GM12878 (cell line): ENCODE measurements around the gene RTF1. TPM values are rescaled to one million over a fixed set of nuclear protein-coding genes. Genes with fewer than 3 reads are reported as not detected.

Experiments
- ATAC-seq: fragments of 200-7000 bp; cut with Tn5 transposase; 3 replicates; pipeline ENCODE4 v1.9.1; 2020; ENCODE audit warnings: mild to moderate bottlenecking, moderate library complexity
- BruUV-seq: library from RNA; stranded (reverse); fragments of 400-500 nt; replicated peaks from 2 replicates; lab custom pipeline; 2021; lab: Mats Ljungman, UMichigan
- CTCF ChIA-PET: fragments of 300-600 bp; sonication (Branson Sonifier 250); formaldehyde crosslinking; extraction: SDS; loops from one replicate; lab custom pipeline; 2021; ENCODE audit warnings: inconsistent platforms; lab: Yijun Ruan, JAX
- POLR2A ChIA-PET: fragments of 350-600 bp; formaldehyde crosslinking; extraction: SDS; loops from one replicate; lab custom pipeline; 2021; ENCODE audit warnings: inconsistent platforms; lab: Charles Lee
- RAD21 ChIA-PET: fragments of 300-600 bp; sonication (Branson Sonifier 250); formaldehyde crosslinking; loops from one replicate; lab custom pipeline; 2023; ENCODE audit warnings: antibody characterized with exemption; ENCODE audit not compliant: unreplicated experiment; lab: Charles Lee
- SMC1A ChIA-PET: fragments of 300-600 bp; sonication (Branson Sonifier 250); formaldehyde crosslinking; loops from one replicate; lab custom pipeline; 2023; ENCODE audit not compliant: unreplicated experiment, uncharacterized antibody; lab: Charles Lee
- DNase-seq: peaks from one replicate; pipeline ENCODE4 v3.0.0-alpha.2; 2011; ENCODE audit warnings: low read depth, low spot score
- FAIRE-seq: peaks from 3 replicates; lab custom pipeline; 2011; peaks lifted over from hg19 to GRCh38; lab: Jason Lieb, UNC
- H2AFZ ChIP-seq: 2 replicates; pipeline ENCODE4 v1.6.0; 2011; ENCODE audit warnings: low read depth, low read length, control low read depth; ENCODE audit not compliant: control insufficient read depth
- H3K27ac ChIP-seq: 2 replicates; pipeline ENCODE4 v1.5.1; 2011; ENCODE audit warnings: control low read depth; ENCODE audit not compliant: control insufficient read depth, insufficient read depth
- H3K27me3 ChIP-seq, 2 experiments: replicated peaks in 1 of 2; 2 replicates each; pipeline versions ENCODE4 v1.6.0 to v1.6.1; 2011; ENCODE audit warnings: low read length in 1 of 2; ENCODE audit not compliant: control insufficient read depth in 2 of 2, insufficient read depth in 2 of 2
- H3K36me3 ChIP-seq, 2 experiments: 2 replicates each; pipeline ENCODE4 v1.5.1; 2011; ENCODE audit warnings: low read length in 1 of 2; ENCODE audit not compliant: control insufficient read depth in 2 of 2, insufficient read depth in 2 of 2
- H3K4me1 ChIP-seq: 2 replicates; pipeline ENCODE4 v1.6.1; 2011; ENCODE audit warnings: mild to moderate bottlenecking, low read length, moderate library complexity, mixed read lengths; ENCODE audit not compliant: control insufficient read depth, insufficient read depth
- H3K4me2 ChIP-seq: 2 replicates; pipeline ENCODE4 v1.6.0; 2011; ENCODE audit warnings: control low read depth; ENCODE audit not compliant: control insufficient read depth, insufficient read depth
- H3K4me3 ChIP-seq: fragments of 200-600 bp; sonication (generic); 2 replicates; pipeline ENCODE4 v1.5.1; 2016
- H3K79me2 ChIP-seq: 2 replicates; pipeline ENCODE4 v1.6.0; 2011; ENCODE audit warnings: low read length; ENCODE audit not compliant: control insufficient read depth, insufficient read depth
- H3K9ac ChIP-seq: 2 replicates; pipeline ENCODE4 v1.8.0; 2011; ENCODE audit warnings: low read length, control low read depth, mixed read lengths; ENCODE audit not compliant: control insufficient read depth, insufficient read depth
- H3K9me3 ChIP-seq: replicated peaks from 3 replicates; pipeline ENCODE4 v1.5.1; 2011; ENCODE audit warnings: mild to moderate bottlenecking, low read length; ENCODE audit not compliant: control insufficient read depth, insufficient read depth
- H4K20me1 ChIP-seq: 2 replicates; pipeline ENCODE4 v1.6.0; 2011; ENCODE audit not compliant: control insufficient read depth, insufficient read depth
- BHLHE40 ChIP-seq, 2 experiments: fragments of 450-650 bp in 1 of 2; IDR thresholded peaks; 2 replicates each; pipeline ENCODE4 v1.6.1; 2011 to 2017; ENCODE audit warnings: low read depth in 2 of 2, borderline replicate concordance in 1 of 2, improper control_type of control experiment in 1 of 2, low read length in 1 of 2, mild to moderate bottlenecking in 1 of 2
- EP300 ChIP-seq, 2 experiments: fragments of 150-350 bp in 1 of 2; IDR thresholded peaks; 2 replicates each; pipeline ENCODE4 v1.6.1; 2011 to 2012; ENCODE audit warnings: low read depth in 2 of 2, low read length in 2 of 2, borderline replicate concordance in 1 of 2, improper control_type of control experiment in 1 of 2, inconsistent platforms in 1 of 2; ENCODE audit not compliant: control insufficient read depth in 1 of 2
- EZH2 ChIP-seq: IDR thresholded peaks from 2 replicates; pipeline ENCODE4 v1.6.1; 2012; ENCODE audit warnings: low read depth, mild to moderate bottlenecking, control low read depth, inconsistent platforms, low read length, borderline replicate concordance; ENCODE audit not compliant: control insufficient read depth
- GABPA ChIP-seq: IDR thresholded peaks from 2 replicates; pipeline ENCODE4 v1.6.1; 2014; ENCODE audit warnings: antibody characterized with exemption, low read depth, mild to moderate bottlenecking, inconsistent platforms
- HDGF ChIP-seq: fragments of 450-650 bp; IDR thresholded peaks from 2 replicates; pipeline ENCODE4 v1.6.1; 2016; ENCODE audit warnings: antibody characterized with exemption
- PAX8 ChIP-seq: fragments of 450-650 bp; IDR thresholded peaks from 2 replicates; pipeline ENCODE4 v1.6.1; 2017; ENCODE audit warnings: mild to moderate bottlenecking, moderate library complexity
- PML ChIP-seq: IDR thresholded peaks from 2 replicates; pipeline ENCODE4 v1.6.1; 2012; ENCODE audit warnings: low read length, inconsistent platforms
- POLR2A ChIP-seq: IDR thresholded peaks from 2 replicates; pipeline ENCODE4 v1.6.1; 2011; ENCODE audit warnings: low read depth, mild to moderate bottlenecking, low read length
- POLR2AphosphoS5 ChIP-seq: IDR thresholded peaks from 2 replicates; pipeline ENCODE4 v1.6.1; 2011; ENCODE audit warnings: mild to moderate bottlenecking, low read length, inconsistent platforms
- RAD21 ChIP-seq: IDR thresholded peaks from 2 replicates; pipeline ENCODE4 v1.6.1; 2011; ENCODE audit warnings: mild to moderate bottlenecking, low read depth, low read length, moderate library complexity; ENCODE audit not compliant: insufficient read depth
- SIN3A ChIP-seq: IDR thresholded peaks from 2 replicates; pipeline ENCODE4 v1.6.1; 2012; ENCODE audit warnings: low read depth, low read length, improper control_type of control experiment
- WRNIP1 ChIP-seq: IDR thresholded peaks from 2 replicates; pipeline ENCODE4 v1.6.1; 2011; ENCODE audit warnings: low read depth, low read length, improper control_type of control experiment, borderline replicate concordance
- WGBS: methylation state at CpG from one replicate; pipeline ENCODE4 v1.1.6; 2016; ENCODE audit warnings: low lambda C conversion rate; ENCODE audit not compliant: insufficient replicate concordance, insufficient coverage; ENCODE audit errors: missing lambda C conversion rate; 5-methylcytosine and 5-hydroxymethylcytosine counted together
- in situ Hi-C: fragments of 300-500 bp; cut with MboI; formaldehyde crosslinking; loops from 9 replicates; pipeline ENCODE4 v1.14.3; 2018; ENCODE audit warnings: mixed read lengths
- intact Hi-C: fragments of 100-400 bp; cut with micrococcal nuclease; formaldehyde crosslinking; loops from one replicate; pipeline ENCODE4 v1.14.2; 2022; ENCODE audit not compliant: unreplicated experiment
- polyA plus RNA-seq, 11 experiments: library from polyadenylated mRNA; depleted of rRNA in 4 of 11; unstranded in 6 of 11; stranded (reverse) in 5 of 11; fragments of >200 nt; fragmentation: Nextera tagmentation in 4 of 11; fragmentation: Illumina TruSeq in 1 of 11; extraction: Ambion mirVana in 4 of 11; extraction: Trizol in 1 of 11; gene quantifications; 1 replicate in 1 of 11; 2 replicates in 10 of 11; pipeline versions ENCODE4 v1.2.1 to v1.2.3, GENCODE V29; 2011 to 2016; ENCODE audit warnings: inconsistent platforms in 2 of 11, missing spikeins in 2 of 11, low read depth in 1 of 11
- total RNA-seq, 4 experiments: library from RNA; depleted of rRNA in 3 of 4; stranded (reverse); fragments of >200 nt in 3 of 4; fragmentation: Illumina TruSeq in 1 of 4; extraction: Trizol in 1 of 4; gene quantifications; 2 replicates each; pipeline versions ENCODE4 v1.2.1 to v1.2.3, GENCODE V29; 2013 to 2021
- TF ChIP-seq, protein P1 (sequence below): fragments of 450-650 bp; IDR thresholded peaks from 2 replicates; pipeline ENCODE4 v1.6.1; 2017; ENCODE audit warnings: low read depth, mild to moderate bottlenecking, moderate library complexity
- TF ChIP-seq, protein P2 (sequence below): fragments of 450-650 bp; IDR thresholded peaks from 2 replicates; pipeline ENCODE4 v1.6.1; 2016; ENCODE audit warnings: mild to moderate bottlenecking
- TF ChIP-seq, protein P3 (sequence below): IDR thresholded peaks from 2 replicates; pipeline ENCODE4 v1.6.1; 2012; ENCODE audit warnings: low read depth, low read length, improper control_type of control experiment

Gene RTF1
- total and polyA plus RNA-seq, 10 of the 15 experiments (the other 5 are each of a cell fraction or from before 2014, with no cell fraction given): 7.2 to 67.9 (median 32.3) TPM

DNA sequence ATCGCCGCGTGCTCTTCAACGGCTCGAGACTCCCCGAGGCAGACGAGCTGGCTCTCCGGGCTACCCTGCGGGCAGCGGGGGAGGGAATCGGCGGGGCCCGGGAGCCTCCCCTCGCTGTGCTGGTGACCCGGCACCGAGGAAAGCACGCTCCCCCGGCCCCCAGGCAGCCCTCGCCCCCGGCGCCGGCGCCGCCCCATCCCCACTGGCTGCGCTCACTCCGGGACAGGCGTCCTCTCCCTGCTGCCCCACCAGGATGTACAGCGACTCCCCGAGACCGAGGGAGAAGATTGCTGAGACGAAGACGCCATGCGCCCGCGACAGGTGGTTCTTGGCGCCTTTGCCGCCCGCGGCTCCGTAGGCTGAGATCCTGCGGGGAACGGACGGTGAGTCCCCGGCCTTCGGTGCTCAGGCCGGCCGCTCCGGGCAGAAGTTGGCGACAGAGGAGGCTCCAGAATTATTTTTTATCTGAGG lies 95.0 kb downstream of the RTF1 start:
- no peaks in the 10 kb centered on the region for H4K20me1 ChIP-seq
- ChIA-PET RAD21 (no interaction called here), CTCF (no interaction called here), POLR2A (no interaction called here), SMC1A (no interaction called here)
- no peak overlapping the region for H2AFZ ChIP-seq
- no peak overlapping the region for H3K9ac ChIP-seq
- no peaks in the 10 kb centered on the region for H3K79me2 ChIP-seq
- no TSS peak for BruUV-seq
- TF ChIP-seq PML: no peak
- TF ChIP-seq, protein P1, sequence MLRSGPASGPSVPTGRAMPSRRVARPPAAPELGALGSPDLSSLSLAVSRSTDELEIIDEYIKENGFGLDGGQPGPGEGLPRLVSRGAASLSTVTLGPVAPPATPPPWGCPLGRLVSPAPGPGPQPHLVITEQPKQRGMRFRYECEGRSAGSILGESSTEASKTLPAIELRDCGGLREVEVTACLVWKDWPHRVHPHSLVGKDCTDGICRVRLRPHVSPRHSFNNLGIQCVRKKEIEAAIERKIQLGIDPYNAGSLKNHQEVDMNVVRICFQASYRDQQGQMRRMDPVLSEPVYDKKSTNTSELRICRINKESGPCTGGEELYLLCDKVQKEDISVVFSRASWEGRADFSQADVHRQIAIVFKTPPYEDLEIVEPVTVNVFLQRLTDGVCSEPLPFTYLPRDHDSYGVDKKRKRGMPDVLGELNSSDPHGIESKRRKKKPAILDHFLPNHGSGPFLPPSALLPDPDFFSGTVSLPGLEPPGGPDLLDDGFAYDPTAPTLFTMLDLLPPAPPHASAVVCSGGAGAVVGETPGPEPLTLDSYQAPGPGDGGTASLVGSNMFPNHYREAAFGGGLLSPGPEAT: no peak
- TF ChIP-seq, protein P2, sequence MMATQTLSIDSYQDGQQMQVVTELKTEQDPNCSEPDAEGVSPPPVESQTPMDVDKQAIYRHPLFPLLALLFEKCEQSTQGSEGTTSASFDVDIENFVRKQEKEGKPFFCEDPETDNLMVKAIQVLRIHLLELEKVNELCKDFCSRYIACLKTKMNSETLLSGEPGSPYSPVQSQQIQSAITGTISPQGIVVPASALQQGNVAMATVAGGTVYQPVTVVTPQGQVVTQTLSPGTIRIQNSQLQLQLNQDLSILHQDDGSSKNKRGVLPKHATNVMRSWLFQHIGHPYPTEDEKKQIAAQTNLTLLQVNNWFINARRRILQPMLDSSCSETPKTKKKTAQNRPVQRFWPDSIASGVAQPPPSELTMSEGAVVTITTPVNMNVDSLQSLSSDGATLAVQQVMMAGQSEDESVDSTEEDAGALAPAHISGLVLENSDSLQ: no peak
- TF ChIP-seq POLR2AphosphoS5: no peak
- TF ChIP-seq EP300 (IDR thresholded peaks at IDR 0.05; ENCODE audit: borderline replicate concordance in 1 of 2, control insufficient read depth in 1 of 2, low read depth in 2 of 2, low read length in 2 of 2): no peak
- TF ChIP-seq GABPA: no peak
- no peak for TF ChIP-seq RAD21
- no peak for TF ChIP-seq POLR2A
- no peak for TF ChIP-seq HDGF
- TF ChIP-seq, protein P3, sequence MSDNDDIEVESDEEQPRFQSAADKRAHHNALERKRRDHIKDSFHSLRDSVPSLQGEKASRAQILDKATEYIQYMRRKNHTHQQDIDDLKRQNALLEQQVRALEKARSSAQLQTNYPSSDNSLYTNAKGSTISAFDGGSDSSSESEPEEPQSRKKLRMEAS: no peak
- no peak for TF ChIP-seq PAX8
- TF ChIP-seq SIN3A: no peak
- no peak for TF ChIP-seq BHLHE40 (IDR thresholded peaks at IDR 0.05; ENCODE audit: borderline replicate concordance in 1 of 2, low read depth in 2 of 2, low read length in 1 of 2)
- no peak for TF ChIP-seq EZH2
- TF ChIP-seq WRNIP1: no peak
- peak overlapping the region; percentile 96 for H3K4me2 ChIP-seq
- no peak for DNase-seq
- WGBS: 19% methylated on average over 38 of the region's 49 CpGs
- in situ Hi-C loops (no loop called here), intact Hi-C loops (no loop called here)
- peaks cover 23% of the 10 kb centered on the region for H3K4me1 ChIP-seq
- no peaks in the 10 kb centered on the region for H3K9me3 ChIP-seq
- ATAC-seq: peak; percentile 20
- H3K4me3 ChIP-seq: no peak overlapping the region
- H3K36me3 ChIP-seq: no peaks in the 10 kb centered on the region
- H3K27ac ChIP-seq: no peak overlapping the region
- FAIRE-seq: no peak
- H3K27me3 ChIP-seq: peaks cover 5 to 20% of the 10 kb centered on the region in 2 experiments
